Mammary epithelial cell (primary cell): ENCODE results near the gene SIX5.

Source experiments
- CTCF ChIP-seq, 2 donors: IDR thresholded peaks in 1 of 2; conservative IDR thresholded peaks in 1 of 2; 2 replicates each; pipeline ENCODE4 v1.5.1; 2011 to 2012; ENCODE audit warnings: inconsistent platforms in 2 of 2, low read length in 2 of 2, mild to moderate bottlenecking in 2 of 2, control low read depth in 1 of 2, low read depth in 1 of 2; ENCODE audit not compliant: insufficient read depth in 1 of 2; ENCODE audit errors: extremely low read depth in 1 of 2
- EZH2 ChIP-seq: IDR thresholded peaks from 2 replicates; pipeline ENCODE4 v1.6.1; 2012; ENCODE audit warnings: low read length, inconsistent platforms, borderline replicate concordance

GRCh38 chr19:45815481-45816216, 46.6 kb upstream of the SIX5 start:
- TF ChIP-seq CTCF (conservative IDR thresholded peaks at IDR 0.05 in 1 of 2, IDR thresholded peaks at IDR 0.05 in 1 of 2; ENCODE audit: extremely low read depth in 1 of 2, insufficient read depth in 1 of 2, low read depth in 1 of 2, low read length in 2 of 2): no peak
- TF ChIP-seq EZH2: no peak
